HG03439 (cell line): ENCODE data around the gene ADAMTS8.

ENCODE experiments used
- ATAC-seq: cut with Tn5 transposase; IDR thresholded peaks from one replicate; pipeline ENCODE4 v1.9.1; 2021; ENCODE audit warnings: mild to moderate bottlenecking, moderate library complexity; ENCODE audit not compliant: unreplicated experiment

ADAMTS8 gene

DNA sequence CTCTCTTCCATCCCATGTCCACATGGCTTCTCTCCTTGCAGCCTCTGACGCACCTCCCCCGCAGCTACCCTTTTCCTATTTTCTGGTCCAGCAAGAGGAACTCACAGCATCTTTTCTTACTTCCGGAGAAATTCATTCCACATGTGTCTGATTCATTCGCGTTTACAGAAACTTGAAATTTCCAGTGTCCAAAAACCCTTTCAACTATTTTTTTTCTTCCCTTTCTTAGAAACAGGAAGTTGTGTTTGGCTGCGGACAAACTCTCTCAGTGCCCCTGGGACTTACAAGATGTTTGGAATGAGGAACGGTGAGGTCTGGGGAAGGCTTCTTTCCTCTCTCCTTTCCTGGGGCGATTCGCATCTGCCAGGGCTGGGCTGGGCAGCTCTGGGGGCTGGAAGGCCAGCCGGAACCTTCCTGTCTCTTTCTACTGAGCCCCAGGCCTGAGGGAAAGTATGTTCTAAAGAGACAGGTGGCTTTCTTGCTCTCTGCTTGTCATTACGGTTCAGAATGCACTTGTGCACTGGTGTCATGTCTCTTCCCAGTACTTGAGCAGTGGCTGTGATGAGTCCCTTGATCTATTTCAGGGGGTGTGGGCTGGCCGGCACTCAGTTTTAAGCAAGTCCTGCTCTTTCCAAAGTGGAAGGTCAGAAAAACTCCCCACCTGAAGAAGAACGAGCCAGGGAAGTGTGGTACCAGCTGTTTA, 27.5 kb downstream of the ADAMTS8 start:
- no peak for ATAC-seq

DNA sequence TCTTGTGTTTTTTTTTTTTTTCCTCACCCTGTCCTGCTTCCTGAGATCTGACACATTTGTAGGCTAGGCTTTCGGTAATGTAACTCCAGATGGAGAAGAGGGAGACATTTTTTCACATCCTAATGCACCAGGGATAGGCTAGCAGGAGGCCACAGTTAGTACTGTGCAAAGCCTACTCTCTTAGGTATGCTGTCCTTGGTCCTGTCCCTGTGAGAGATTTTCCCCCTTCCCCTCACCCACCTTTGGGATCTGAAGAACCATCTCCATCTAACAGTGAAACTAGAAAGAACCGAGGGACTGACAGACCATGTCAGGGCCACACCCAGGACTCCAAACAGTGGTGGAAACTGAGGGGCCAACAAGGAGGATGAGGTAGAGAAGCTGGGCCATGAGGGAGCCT, 29.2 kb downstream of the ADAMTS8 start:
- no peak for ATAC-seq

DNA sequence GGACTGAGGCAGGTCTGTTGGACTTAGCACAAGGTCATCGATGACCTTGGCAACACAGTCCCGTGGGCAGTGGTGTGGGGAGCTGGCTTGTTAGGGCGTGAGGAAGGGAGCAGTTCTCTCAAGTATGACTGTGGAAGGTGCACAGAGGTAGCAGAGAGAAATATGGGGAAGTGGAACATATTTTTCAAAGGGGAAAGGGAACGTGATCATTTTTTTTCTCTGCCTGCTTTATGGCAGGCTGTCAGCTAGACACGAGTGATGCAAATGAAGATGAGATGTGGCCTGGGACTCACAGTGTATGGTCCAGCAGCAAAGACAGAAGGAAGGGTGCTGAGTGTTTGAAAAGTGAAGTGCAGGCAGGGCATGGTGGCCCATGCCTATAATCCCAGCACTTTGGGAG, 30.6 kb downstream of the ADAMTS8 start:
- no peak for ATAC-seq

DNA sequence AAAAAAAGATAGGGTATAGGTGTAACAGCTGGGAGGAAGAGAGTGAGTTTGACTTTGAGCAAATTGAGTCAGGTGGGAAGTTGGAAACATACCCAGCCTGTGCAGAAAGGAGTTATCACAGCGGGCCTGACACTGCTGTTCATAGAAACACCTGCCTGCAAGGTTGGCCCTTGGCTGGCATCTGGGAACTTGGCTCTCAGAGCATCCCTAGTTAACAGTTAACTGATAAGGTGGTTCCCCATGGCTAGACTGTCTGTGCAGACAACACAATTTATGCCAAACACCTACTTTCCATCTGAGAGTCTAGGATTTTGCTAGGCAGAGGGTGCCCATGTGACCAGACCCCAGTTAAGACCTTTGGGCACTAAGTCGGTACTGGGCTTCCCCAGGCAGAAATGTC, 31.4 kb downstream of the ADAMTS8 start:
- ATAC-seq: no peak

DNA sequence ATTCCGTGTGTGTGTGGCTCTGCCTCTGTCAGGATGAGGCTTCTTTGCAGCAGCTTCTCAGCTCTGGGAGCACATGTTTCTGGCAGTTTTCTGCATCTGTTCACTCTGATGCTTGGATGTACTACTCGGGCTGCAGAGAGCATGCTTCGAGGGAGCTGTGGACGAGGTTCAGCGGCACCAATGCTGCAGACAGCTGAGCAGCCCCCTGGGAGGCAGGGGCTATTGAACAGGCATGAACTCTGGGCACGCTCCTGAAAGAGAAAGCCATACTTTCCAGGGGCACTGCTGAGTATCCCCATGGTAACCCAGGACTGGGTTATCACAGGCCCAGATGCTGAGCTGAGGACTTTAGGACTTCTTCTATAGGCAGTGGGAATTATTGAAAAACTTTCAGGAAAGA, 33.8 kb downstream of the ADAMTS8 start:
- no peak for ATAC-seq

DNA sequence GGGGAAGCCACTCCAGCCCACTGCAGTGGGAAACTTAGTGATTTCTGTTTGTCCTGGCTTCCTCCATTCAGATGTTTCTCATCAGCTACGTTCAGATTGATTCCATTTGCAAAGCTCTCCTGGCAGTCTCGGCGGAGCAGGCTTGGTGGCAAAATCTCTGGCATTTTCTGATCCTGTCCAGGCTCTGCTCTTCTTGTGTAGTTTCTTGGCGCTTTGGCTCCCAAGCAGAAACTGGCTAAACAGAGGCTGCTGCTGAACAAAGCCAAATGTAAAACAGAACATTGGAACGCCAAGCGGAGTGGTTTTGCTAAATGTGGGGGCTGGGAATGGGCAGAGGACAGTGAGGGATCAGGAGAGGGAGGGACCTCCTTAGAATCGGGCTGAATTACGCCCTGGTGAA, 36.7 kb downstream of the ADAMTS8 start:
- no peak for ATAC-seq

DNA sequence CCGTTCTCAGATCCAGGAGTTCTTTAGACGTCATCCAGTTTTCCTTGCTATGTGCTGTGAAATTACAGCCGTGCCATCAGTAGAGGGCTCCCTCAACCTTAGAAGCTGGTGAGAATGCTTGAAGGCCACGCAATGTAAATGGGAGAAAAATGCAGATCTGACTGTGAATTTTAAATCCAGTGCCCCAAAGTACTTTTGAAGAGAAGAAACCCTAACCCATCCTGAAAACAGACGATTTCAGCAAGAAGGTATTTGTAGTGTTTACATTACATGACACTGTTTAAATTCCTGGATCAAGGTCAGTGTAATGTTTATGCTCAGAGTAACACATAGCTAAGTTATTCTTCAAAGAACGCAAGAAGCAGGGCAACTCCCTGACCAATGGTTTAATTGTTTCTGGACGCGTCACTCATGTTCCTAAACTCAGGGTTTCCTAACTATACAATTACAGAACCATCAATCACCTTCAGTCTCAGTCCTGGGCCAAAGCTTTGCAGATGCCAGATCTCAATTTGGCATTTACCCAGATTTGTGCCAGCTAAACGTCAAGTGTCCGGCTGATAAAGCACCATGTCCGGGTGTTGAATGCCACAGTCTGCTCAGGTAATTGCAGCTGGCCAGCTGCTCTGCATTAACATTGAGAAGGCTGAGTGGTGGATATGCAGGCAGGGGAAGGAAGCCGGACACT, 38.2 kb downstream of the ADAMTS8 start:
- no peak for ATAC-seq

DNA sequence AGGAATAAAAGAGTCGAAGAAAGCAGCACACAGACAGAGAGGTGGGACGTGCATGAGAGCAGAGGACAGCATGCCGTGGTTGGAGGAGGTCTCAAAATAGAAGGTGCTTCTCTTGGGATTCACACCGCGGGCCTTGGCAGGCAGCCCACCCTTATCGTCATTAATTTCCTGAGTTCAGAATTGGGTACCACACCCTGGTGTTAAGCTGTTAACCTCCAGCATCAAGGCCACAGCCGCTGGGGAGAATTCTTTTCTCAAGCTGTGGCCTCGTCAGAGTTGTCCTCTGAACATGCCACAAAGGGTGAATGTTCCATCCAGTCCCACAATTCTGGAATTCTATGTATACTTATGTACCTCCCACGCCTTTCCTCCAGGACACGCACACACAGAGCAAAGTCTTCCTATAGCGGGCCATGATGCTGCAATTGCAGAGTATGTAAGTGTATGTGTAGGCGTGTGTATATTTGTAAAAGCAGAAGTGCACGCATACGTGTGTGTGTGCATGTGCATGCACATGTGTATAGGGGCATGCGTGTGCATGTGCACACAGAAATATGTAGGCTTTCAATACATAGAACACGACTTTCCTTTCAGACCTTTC, 39.0 kb downstream of the ADAMTS8 start:
- ATAC-seq: no peak

DNA sequence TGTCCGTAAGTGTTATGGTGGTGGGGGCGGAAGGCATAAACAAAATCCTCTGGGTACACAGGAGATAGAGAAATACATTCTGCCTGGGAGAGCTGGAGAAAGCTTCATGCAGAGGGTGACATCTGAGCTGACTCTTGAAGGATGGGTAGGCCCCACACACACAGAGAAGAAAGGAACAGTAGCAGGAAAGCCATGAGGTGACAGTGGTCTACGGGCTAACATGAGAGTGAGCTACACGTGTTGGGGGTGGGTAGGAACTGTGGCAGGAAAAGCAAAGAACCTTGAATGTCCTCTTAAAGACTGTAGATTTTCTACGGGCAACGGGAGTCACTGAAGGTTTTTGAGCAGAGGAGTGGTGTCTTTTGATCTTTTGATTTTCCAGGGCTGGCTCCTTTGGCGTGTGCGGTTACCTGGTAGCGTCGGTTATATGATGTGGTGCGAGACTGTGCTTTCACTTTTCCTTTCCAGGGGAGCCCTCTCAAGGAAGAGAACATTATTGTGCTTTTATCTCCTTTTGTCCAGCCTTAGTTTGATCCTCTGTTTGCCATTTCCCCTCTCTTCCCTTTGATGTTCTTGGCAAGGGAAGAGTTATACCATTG, 39.7 kb downstream of the ADAMTS8 start:
- ATAC-seq: no peak

DNA sequence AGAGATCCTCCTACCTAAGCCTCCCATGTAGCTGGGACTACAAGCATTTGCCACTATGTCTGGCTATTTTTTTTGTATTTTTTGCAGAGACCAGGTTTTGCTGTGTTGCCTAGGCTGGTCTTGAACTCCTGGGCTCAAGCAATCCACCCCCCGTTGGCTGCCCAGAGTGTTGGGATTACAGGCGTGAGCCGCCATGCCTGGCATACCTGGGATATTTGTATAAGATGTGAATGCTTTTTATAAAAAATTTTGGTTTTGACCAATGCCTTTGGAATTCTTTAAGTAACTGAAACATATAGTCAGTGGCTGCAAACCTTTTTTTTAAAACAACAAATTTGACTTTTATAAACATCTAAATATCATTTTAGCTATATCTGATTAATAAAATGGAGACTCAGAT, 42.4 kb downstream of the ADAMTS8 start:
- ATAC-seq: no peak

DNA sequence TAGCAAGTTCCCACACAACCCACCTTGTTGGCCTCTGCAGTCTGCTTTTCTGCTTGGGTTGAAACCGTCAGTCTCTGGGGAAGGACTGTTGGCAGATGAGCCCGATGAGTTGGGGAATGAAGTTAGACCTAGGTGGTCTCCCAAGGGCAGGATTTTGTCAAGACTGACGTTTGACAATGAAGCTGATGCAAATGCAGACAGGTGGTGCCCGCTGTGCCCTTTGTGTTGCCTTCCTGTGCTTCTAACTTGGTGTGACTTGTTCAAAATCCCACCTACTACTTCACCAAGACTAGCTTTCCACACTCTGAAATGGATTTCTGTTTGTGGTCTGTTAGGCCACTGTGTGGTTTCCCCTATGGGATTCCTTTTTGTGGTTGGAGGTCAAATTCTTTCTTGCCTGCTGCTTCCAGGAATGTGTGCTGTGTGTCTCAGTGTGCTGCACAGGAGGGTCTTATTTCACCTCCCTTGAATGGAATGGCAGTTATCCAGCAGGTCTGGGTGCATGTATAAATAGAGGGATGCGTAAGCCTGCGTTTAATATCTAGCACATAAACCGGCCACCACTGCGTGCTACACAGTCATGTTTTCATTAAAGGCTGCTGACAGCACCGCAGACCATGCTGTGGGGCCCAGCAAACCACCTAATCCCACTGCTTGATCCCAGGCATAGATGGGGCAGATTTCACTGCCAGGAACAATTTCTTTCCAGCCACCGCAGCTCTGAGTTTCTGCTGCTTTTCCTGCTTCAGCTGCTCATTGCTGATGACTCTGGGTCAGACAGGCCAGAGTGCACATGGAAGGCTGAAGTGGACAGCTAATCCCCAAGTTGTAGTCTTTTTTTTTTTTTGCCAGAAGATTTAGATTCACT, 44.8 kb downstream of the ADAMTS8 start:
- ATAC-seq: no peak

DNA sequence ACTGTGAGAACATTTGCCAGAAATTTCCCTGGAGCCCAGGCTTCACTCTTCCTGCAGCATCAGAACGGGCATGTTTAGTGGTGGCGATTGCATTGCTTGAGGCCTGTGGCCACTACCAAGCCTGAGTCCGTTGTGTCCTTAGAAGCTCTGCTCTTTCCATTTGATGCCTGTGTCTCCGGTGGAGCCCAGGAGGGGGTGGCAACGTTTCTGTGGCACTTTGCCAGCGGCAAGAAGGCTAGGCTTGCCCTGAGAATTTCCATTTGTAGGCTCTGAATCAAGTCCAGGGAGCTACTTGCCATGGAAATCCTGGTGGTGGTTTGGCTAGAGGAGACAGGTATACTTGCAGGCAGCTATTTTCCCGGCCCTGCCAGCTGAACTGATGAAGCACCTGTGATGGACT, 47.1 kb downstream of the ADAMTS8 start:
- ATAC-seq: no peak

DNA sequence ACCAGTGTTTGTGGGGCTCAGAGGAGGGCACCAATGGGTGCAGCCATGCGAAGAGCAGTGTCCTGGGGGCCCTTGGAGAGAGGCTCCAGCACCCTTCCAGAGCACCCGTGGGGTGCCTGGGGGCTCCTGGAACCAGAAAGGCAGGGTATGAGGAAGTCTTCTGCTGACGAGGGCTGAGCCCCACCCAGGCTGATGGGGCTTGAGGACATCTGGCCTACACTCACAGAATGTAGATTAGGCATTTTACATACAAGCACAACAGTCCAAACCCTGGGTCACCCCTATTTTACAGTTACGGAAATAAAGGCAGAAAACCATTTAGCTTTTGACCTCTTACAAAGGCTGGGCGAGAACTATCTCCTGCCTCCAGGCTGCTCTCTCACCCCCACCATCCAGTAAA, 47.6 kb downstream of the ADAMTS8 start:
- ATAC-seq: no peak

DNA sequence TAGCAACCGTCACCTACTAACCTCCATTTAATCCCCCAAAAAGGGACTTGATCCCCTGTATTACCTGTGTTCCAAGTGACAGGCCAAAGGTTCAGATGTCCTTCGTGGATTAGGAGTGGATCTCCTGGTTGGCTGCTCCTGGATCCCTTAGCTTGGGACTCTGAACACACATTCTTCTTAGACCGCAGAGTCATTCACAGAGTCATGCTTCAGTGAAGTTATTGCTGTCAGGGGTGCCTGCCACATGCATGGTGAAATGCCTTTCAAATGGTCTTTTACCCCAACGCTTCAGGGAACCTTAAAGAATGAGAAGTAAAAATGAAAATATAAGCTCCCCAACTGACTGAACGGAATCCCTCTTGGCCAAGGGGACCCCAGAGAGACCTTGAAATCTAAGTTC, 49.1 kb downstream of the ADAMTS8 start:
- no peak for ATAC-seq

DNA sequence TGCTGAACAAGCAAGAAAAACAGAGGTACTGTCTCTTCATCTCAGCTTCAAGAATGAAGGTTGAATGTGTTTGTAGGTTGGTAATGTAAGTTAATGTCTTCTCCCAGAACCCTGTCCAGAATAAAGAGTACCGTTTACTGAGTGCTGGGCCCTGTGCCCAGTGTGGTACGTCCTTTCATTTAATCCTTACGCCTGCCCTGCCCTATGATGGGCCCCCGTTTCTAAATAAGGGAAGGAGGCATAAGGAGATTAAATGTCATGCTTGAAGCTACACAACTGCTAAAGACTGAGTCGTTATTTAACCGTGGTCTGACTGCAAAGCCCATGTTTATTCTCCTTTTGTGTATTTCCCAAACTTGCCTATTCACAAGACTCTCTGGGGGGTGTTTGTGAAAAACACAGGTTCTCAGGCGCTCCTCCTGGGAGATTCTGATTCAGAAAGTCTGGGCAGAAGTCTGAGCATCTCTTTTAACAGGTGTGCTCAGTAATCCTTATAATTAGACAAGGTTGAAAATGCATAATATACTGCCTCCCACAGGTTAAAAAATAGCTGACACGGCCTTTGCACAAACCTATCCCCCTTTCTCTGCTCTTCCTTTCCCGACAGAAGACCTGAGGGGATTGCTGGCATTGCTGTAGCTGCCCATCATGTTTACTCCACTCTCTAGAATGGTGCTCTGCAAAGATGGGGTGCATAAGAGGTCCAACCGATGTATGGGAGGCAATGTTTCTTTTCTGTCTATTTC, 57.4 kb downstream of the ADAMTS8 start:
- no peak for ATAC-seq

DNA sequence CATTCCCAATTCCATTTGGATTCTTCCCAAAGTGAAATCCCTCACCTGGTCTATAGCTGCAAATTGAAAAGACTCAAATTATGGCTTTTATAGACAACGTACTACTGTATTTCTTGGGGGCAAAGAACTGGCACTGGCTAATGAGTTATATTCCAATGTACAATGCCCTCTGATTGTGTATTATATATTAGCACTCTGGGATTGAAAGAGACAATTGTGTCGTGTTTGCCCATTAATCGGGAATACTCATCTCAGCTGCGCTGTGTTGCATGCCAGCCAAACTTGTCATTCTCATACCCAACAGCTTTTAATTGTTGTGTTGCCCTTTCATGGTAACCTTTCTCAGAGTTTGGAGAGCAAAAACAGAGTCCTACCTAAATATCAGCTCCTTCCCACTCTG, 58.7 kb downstream of the ADAMTS8 start:
- ATAC-seq: no peak

DNA sequence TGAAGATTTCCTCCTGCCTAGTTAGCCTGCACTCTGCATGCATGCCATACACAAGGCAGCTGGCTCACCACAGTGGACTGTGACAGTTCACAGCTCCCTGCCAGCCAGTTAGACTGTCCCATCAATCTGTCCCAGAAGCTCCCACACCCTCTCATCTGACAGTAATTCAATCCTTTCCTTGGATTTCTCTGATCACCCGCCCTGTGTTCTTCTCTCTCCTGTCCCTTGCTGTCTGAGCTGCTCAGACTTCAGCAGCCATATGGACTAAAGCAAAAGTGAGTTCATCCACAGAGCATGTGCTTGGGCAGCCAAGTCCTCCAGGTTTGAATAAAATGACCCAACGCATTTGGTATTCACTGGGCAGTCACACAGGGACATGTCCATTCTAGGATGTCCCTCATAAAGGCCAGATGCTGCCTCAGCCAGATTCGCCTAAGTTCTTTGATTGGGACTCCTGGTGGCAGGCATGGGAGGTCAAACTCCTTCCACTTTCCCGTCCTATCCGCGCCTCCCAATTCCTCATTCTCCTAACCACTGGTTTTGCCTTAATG, 59.2 kb downstream of the ADAMTS8 start:
- no peak for ATAC-seq

DNA sequence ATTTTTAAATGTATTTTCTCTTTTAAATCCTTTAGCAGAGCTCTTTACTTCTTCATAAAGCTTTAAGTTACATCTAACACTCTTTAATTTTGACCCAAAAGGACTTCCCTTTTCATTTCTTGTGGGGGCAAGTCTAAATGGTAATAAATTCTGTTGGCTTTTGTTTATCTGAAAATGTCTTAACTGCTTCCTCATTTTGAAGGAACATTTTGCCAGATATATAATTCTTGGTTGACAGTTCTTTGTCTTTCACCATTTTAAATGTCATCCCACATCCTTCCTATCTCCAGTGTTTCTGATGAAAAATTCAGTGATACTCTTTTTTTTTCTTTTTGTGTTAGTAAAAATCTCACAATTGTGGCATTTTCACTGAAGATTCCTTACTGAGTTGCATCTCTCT, 69.0 kb downstream of the ADAMTS8 start:
- no peak for ATAC-seq

DNA sequence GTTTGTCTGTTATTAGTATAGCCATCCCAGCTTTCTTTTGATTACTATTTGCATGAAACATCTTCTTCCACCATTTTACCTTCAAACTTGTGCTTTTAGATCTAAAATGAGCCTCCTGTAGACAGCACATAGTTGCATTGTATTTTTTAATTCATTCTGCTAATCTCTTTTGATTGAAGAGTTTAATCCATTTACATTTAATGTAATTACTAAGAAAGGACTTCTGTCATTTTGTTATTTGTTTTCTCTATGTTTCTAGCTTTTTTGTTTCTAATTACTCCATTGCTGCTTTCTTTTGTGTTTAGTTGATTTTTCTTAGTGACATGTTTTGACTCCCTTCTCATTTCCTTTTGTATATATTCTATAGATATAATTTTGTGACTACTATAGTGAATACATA, 70.0 kb downstream of the ADAMTS8 start:
- ATAC-seq: no peak
